Activated CD8-positive, alpha-beta T cell treated with anti-CD3 and anti-CD28 coated beads for 36 hours (primary cell): ENCODE measurements around the gene RTP4. TPM values are rescaled to one million over a fixed set of nuclear protein-coding genes. Genes with fewer than 3 reads are reported as not detected.

Experiments used
- ATAC-seq: fragments of 200-7000 bp; cut with Tn5 transposase; one replicate; pipeline ENCODE4 v1.10.0; 2021; ENCODE audit warnings: mild to moderate bottlenecking, moderate library complexity
- CTCF ChIA-PET: fragments of 350-600 bp; sonication (Branson Sonifier 250); formaldehyde crosslinking; loops from one replicate; lab custom pipeline; 2021; ENCODE audit warnings: antibody characterized with exemption; lab: Charles Lee
- POLR2A ChIA-PET: fragments of 350-600 bp; sonication (Branson Sonifier 250); formaldehyde crosslinking; loops from one replicate; lab custom pipeline; 2021; ENCODE audit warnings: antibody characterized with exemption; lab: Charles Lee
- DNase-seq: peaks from one replicate; pipeline ENCODE4 v3.0.0-alpha.2; 2020
- H3K27ac Mint-ChIP-seq: one replicate; pipeline ENCODE4 v1.8.0; 2021; ENCODE audit warnings: mild to moderate bottlenecking, mixed read lengths
- H3K27me3 Mint-ChIP-seq: one replicate; pipeline ENCODE4 v1.8.0; 2021; ENCODE audit warnings: mixed read lengths
- H3K36me3 Mint-ChIP-seq: one replicate; pipeline ENCODE4 v1.8.0; 2021; ENCODE audit warnings: low read depth, mixed read lengths
- H3K4me1 Mint-ChIP-seq: one replicate; pipeline ENCODE4 v1.8.0; 2021; ENCODE audit warnings: low read depth, mixed read lengths
- H3K4me3 Mint-ChIP-seq: one replicate; pipeline ENCODE4 v1.8.0; 2021; ENCODE audit warnings: mild to moderate bottlenecking, moderate library complexity, mixed read lengths
- H3K9me3 Mint-ChIP-seq: one replicate; pipeline ENCODE4 v1.8.0; 2021; ENCODE audit warnings: mixed read lengths
- intact Hi-C: fragments of 100-400 bp; cut with micrococcal nuclease; formaldehyde crosslinking; loops from one replicate; pipeline ENCODE4 v1.10.0; 2022
- total RNA-seq, 2 experiments: library from RNA; stranded (reverse); gene quantifications; one replicate each; pipeline ENCODE4 v1.2.3, GENCODE V29; 2021
- TF ChIP-seq, protein P1 (sequence below): fragments of 200-600 bp; IDR thresholded peaks from one replicate; pipeline ENCODE4 v1.8.0; 2022; ENCODE audit warnings: antibody characterized with exemption, mild to moderate bottlenecking

The RTP4 gene
- total RNA-seq, 2 experiments from 2014 or later: 3.4 to 3.6 TPM

DNA sequence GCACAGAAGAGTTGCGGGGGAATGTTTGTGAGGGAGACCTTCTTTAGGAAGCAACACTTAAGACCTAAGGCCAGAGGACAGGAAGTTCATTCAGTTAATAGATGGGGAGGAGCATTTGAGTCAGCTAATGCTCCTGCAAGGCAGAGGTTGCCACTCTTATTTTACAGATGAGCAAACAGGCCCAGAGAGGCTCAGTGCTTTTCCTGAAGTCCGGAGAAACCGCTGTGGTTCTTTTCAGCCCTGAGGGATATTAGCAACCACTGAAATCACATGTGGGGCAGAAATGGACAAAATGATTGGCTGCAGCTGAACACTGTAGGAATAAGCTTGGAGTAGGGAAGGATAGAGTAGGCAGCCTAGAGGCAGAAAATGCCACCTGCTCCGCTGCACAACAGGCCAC, 33.3 kb upstream of the RTP4 start:
- Mint-ChIP-seq H3K27ac (no peak overlapping the region), H3K4me3 (no peak overlapping the region), H3K9me3 (no peaks in the 10 kb centered on the region), H3K4me1 (no peaks in the 10 kb centered on the region), H3K36me3 (no peaks in the 10 kb centered on the region), H3K27me3 (peaks cover 10% of the 10 kb centered on the region)
- ChIA-PET CTCF (interaction anchor here (10.3 kb wide), 1 partner anchor 16 kb away, joined by 93 read pairs; no protein-coding TSS in a partner anchor), POLR2A (no interaction called here)
- TF ChIP-seq, protein P1, sequence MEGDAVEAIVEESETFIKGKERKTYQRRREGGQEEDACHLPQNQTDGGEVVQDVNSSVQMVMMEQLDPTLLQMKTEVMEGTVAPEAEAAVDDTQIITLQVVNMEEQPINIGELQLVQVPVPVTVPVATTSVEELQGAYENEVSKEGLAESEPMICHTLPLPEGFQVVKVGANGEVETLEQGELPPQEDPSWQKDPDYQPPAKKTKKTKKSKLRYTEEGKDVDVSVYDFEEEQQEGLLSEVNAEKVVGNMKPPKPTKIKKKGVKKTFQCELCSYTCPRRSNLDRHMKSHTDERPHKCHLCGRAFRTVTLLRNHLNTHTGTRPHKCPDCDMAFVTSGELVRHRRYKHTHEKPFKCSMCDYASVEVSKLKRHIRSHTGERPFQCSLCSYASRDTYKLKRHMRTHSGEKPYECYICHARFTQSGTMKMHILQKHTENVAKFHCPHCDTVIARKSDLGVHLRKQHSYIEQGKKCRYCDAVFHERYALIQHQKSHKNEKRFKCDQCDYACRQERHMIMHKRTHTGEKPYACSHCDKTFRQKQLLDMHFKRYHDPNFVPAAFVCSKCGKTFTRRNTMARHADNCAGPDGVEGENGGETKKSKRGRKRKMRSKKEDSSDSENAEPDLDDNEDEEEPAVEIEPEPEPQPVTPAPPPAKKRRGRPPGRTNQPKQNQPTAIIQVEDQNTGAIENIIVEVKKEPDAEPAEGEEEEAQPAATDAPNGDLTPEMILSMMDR: no peak
- ATAC-seq (no peak), DNase-seq (no peak)
- intact Hi-C loops: no loop called here

DNA sequence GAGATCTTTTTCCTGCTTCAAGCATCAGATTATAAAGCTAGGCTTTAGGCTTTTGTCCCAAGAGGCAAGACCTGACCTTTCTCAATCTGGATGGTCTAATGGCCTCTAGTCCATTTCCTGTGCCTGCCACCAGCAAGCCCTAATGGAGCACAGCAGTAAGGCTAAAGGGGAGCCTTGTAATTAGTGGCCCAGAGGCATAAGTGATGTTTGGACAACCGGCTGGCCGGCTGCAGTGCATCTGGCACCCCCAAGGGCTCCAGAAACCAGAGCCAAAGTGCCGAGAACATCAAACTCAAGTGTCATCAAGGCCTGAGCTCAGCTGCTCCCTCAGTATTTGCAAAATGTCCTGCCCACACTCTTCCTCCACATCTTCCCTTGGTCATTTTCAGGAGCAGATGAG, 31.9 kb upstream of the RTP4 start:
- Mint-ChIP-seq H3K9me3 (no peaks in the 10 kb centered on the region), H3K4me1 (no peaks in the 10 kb centered on the region), H3K36me3 (no peaks in the 10 kb centered on the region), H3K4me3 (no peak overlapping the region), H3K27me3 (peaks cover 10% of the 10 kb centered on the region), H3K27ac (no peak overlapping the region)
- intact Hi-C loops: no loop called here
- TF ChIP-seq, protein P1: no peak
- no peak for ATAC-seq
- ChIA-PET POLR2A (no interaction called here), CTCF (interaction anchor here (10.3 kb wide), 1 partner anchor 17 kb away, joined by 93 read pairs; no protein-coding TSS in a partner anchor)
- no peak for DNase-seq

DNA sequence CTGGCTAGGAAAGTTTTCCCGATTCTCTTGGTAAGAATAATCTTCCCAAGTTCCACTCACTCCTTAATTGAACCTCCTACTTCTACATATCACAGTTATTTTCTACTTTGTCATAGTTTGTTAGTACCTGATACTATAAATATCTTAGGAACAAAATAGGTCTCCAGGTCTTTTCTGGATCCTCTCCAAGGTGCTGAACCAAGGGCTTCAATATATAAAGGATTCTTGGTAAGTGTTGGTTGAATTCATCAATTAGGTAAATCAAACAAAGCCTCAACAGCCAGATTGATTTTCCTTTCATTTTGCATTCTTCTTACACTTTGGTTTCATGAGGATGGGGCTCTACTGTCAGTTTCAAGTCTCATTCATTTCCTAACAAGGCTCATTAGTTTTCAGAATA, 27.6 kb upstream of the RTP4 start:
- Mint-ChIP-seq H3K4me1 (no peaks in the 10 kb centered on the region), H3K27ac (no peak overlapping the region), H3K9me3 (no peaks in the 10 kb centered on the region), H3K36me3 (no peaks in the 10 kb centered on the region), H3K4me3 (no peak overlapping the region), H3K27me3 (peaks cover 13% of the 10 kb centered on the region)
- intact Hi-C loops: no loop called here
- ChIA-PET CTCF (no interaction called here), POLR2A (no interaction called here)
- ATAC-seq (no peak), DNase-seq (no peak)
- TF ChIP-seq, protein P1: no peak

DNA sequence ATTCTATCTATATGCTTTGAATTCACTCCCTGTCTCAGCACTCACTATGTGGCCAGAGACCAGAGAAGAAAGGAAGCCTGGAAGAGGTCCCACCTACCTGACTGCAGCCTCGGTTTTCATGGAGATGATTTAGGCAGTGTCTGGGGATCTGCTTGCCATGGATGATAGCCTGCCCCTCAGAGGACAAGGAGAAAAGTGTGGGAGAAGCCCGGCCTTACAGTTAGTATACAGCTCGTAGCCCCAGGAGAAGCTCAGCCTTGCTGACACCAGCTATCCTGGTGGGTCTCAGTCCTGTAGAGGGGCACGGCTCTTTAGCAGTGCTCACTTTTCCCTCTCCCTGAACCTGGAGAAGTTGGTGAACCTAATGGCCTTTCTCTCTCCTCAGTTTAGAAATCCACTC, 25.9 kb upstream of the RTP4 start:
- ChIA-PET POLR2A (no interaction called here), CTCF (no interaction called here)
- H3K27ac Mint-ChIP-seq: no peak overlapping the region
- H3K4me3 Mint-ChIP-seq: no peak overlapping the region
- DNase-seq (no peak), ATAC-seq (no peak)
- H3K4me1 Mint-ChIP-seq: no peaks in the 10 kb centered on the region
- H3K27me3 Mint-ChIP-seq: peaks cover 13% of the 10 kb centered on the region
- intact Hi-C loops: no loop called here
- TF ChIP-seq, protein P1: no peak
- H3K36me3 Mint-ChIP-seq: no peaks in the 10 kb centered on the region
- no peaks in the 10 kb centered on the region for H3K9me3 Mint-ChIP-seq

DNA sequence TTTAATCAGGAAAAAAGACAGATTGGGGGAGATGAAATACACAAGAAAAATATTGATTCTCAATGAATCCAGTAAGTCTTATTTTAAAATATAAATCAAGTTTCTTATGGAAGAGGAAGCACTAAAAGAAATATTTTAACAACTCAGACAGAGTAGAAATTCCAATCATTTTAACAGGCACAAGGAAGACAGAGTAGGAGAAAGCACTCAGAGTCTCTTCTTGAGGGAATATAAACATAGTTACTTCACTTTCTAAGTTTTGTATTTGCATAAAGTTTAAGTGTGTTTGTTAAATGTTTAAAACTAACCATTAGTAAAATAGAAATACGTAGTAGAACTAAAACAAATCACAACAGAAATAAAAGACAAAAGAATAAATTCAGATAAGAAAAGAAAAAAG, 24.5 kb upstream of the RTP4 start:
- Mint-ChIP-seq H3K36me3 (no peaks in the 10 kb centered on the region), H3K4me3 (no peak overlapping the region), H3K27ac (no peak overlapping the region), H3K4me1 (no peaks in the 10 kb centered on the region), H3K9me3 (no peaks in the 10 kb centered on the region), H3K27me3 (peaks cover 5% of the 10 kb centered on the region)
- TF ChIP-seq, protein P1: no peak
- DNase-seq (no peak), ATAC-seq (no peak)
- ChIA-PET POLR2A (no interaction called here), CTCF (interaction anchor here (0.6 to 1.3 kb wide), 2 partner anchors 335 to 1182 kb away, joined by 3 to 4 read pairs; no protein-coding TSS in a partner anchor)
- intact Hi-C loops: no loop called here
